ENCODE results near the gene CNOT1.

DNA sequence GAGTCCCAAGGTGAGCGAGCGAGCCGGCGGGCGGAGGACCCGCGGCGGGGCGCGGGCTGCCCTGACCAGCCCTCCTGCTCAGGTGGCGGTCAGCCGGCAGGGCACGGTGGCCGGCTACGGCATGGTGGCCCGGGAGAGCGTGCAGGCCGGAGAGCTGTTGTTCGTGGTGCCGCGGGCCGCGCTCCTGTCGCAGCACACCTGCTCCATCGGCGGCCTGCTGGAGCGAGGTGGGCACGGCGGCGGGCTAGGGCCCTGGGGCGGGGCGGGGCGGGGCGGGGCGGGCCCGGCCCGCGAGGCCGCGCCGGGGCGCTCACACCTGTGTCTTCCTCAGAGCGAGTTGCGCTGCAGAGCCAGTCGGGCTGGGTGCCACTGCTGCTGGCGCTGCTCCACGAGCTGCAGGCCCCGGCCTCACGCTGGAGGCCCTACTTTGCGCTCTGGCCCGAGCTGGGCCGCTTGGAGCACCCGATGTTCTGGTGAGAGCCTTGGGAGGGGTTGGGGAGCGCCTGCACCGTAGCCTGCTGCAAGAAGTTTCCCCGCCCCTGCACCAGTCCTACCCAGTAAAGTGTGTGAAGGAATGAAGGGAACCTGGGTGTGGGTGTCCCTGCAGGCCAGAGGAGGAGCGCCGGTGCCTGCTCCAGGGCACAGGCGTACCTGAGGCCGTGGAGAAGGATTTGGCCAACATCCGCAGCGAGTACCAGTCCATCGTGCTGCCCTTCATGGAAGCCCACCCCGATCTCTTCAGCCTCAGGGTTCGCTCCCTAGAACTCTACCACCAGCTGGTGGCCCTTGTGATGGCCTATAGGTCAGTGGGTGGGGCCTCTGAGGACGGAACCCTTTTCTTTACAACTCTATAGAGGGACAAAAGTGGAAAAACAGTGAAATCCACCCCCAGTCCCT is 113.5 kb downstream of the CNOT1 start:
- TF ChIP-seq, protein P1, sequence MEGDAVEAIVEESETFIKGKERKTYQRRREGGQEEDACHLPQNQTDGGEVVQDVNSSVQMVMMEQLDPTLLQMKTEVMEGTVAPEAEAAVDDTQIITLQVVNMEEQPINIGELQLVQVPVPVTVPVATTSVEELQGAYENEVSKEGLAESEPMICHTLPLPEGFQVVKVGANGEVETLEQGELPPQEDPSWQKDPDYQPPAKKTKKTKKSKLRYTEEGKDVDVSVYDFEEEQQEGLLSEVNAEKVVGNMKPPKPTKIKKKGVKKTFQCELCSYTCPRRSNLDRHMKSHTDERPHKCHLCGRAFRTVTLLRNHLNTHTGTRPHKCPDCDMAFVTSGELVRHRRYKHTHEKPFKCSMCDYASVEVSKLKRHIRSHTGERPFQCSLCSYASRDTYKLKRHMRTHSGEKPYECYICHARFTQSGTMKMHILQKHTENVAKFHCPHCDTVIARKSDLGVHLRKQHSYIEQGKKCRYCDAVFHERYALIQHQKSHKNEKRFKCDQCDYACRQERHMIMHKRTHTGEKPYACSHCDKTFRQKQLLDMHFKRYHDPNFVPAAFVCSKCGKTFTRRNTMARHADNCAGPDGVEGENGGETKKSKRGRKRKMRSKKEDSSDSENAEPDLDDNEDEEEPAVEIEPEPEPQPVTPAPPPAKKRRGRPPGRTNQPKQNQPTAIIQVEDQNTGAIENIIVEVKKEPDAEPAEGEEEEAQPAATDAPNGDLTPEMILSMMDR (conservative IDR thresholded peaks at IDR 0.05; ENCODE audit: low read length), result no peak
- no peak for TF ChIP-seq EZH2phosphoT487 (IDR thresholded peaks at IDR 0.05; ENCODE audit: borderline replicate concordance)

All from Loucy (cell line).